K562 (cell line): ENCODE results near the gene PCBP3. TPM values are rescaled to one million over a fixed set of nuclear protein-coding genes. Genes with fewer than 3 reads are reported as not detected.

Source experiments
- ATAC-seq: fragments of 200-7000 bp; cut with Tn5 transposase; 3 replicates; pipeline ENCODE4 v1.9.1; 2020; ENCODE audit warnings: moderate library complexity
- BruUV-seq: library from RNA; stranded (reverse); fragments of 400-500 nt; replicated peaks from 2 replicates; lab custom pipeline; 2021; lab: Mats Ljungman, UMichigan
- CTCF ChIA-PET: fragments of 300-600 bp; formaldehyde crosslinking; extraction: SDS; loops from one replicate; lab custom pipeline; 2021; ENCODE audit warnings: low intra/inter-chr PET ratio; lab: Yijun Ruan, JAX
- POLR2A ChIA-PET: fragments of 300-600, 350-650 bp; sonication (Branson Sonifier 250); formaldehyde crosslinking; extraction: SDS; loops from one replicate; lab custom pipeline; 2021; ENCODE audit warnings: antibody characterized with exemption, inconsistent platforms; lab: Yijun Ruan, JAX
- DNase-seq, 4 experiments: peaks; one replicate each; pipeline versions ENCODE4 v3.0.0 to v3.0.0-alpha.2; 2011 to 2018; ENCODE audit warnings: low spot score in 3 of 4, mixed read lengths in 3 of 4; ENCODE audit errors: extremely low read depth in 1 of 4
- FAIRE-seq: peaks from 2 replicates; lab custom pipeline; 2011; peaks lifted over from hg19 to GRCh38; lab: Jason Lieb, UNC
- H2AFZ ChIP-seq: 2 replicates; pipeline ENCODE4 v1.6.0; 2011; ENCODE audit warnings: low read depth, low read length, control low read depth, inconsistent platforms
- H3K27ac ChIP-seq: fragments of 200-600 bp; 3 replicates; pipeline ENCODE4 v1.8.0; 2011; ENCODE audit warnings: low read depth, mild to moderate bottlenecking, control low read depth, inconsistent platforms, low read length, moderate library complexity, mixed read lengths; ENCODE audit errors: extremely low read depth
- H3K27me3 ChIP-seq, 2 experiments: fragments of 300-600 bp in 1 of 2; 2 replicates in 1 of 2; 3 replicates in 1 of 2; pipeline versions ENCODE4 v1.6.0 to v1.8.0; 2011; ENCODE audit warnings: inconsistent platforms in 2 of 2, low read length in 2 of 2, mild to moderate bottlenecking in 1 of 2, mixed read lengths in 1 of 2, moderate library complexity in 1 of 2; ENCODE audit not compliant: control insufficient read depth in 2 of 2, insufficient read depth in 2 of 2
- H3K36me3 ChIP-seq: fragments of 300-600 bp; 3 replicates; pipeline ENCODE4 v1.8.0; 2011; ENCODE audit warnings: mild to moderate bottlenecking, low read length, inconsistent platforms; ENCODE audit not compliant: control insufficient read depth, insufficient read depth
- H3K4me1 ChIP-seq, 2 experiments: fragments of 200-600 bp in 1 of 2; replicated peaks in 1 of 2; 2 replicates in 1 of 2; 3 replicates in 1 of 2; pipeline versions ENCODE4 v1.5.1 to v1.8.0; 2011; ENCODE audit warnings: inconsistent platforms in 2 of 2, low read length in 2 of 2, mild to moderate bottlenecking in 1 of 2, mixed read lengths in 1 of 2, moderate library complexity in 1 of 2; ENCODE audit not compliant: control insufficient read depth in 2 of 2, insufficient read depth in 2 of 2
- H3K4me2 ChIP-seq: 2 replicates; pipeline ENCODE4 v1.6.1; 2011; ENCODE audit warnings: low read length, control low read depth, inconsistent platforms, mixed read lengths; ENCODE audit not compliant: insufficient read depth
- H3K4me3 ChIP-seq: fragments of 200-600 bp; sonication (generic), shearing (Covaris generic); 2 replicates; pipeline ENCODE4 v1.5.1; 2016; ENCODE audit warnings: control low read depth, inconsistent platforms
- H3K79me2 ChIP-seq: fragments of 200-600 bp; 3 replicates; pipeline ENCODE4 v1.8.0; 2011; ENCODE audit warnings: low read length, inconsistent platforms; ENCODE audit not compliant: control insufficient read depth, insufficient read depth
- H3K9ac ChIP-seq, 2 experiments: 2 replicates each; pipeline versions ENCODE4 v1.6.0 to v1.6.1; 2011; ENCODE audit warnings: low read depth in 2 of 2, low read length in 2 of 2, control low read depth in 1 of 2, inconsistent platforms in 1 of 2, mild to moderate bottlenecking in 1 of 2, mixed read lengths in 1 of 2; ENCODE audit not compliant: insufficient read depth in 1 of 2
- H3K9me1 ChIP-seq: one replicate; pipeline ENCODE4 v1.6.0; 2011; ENCODE audit warnings: inconsistent platforms, mild to moderate bottlenecking, low read length, moderate library complexity; ENCODE audit not compliant: control insufficient read depth, insufficient read depth
- H3K9me3 ChIP-seq: replicated peaks from 2 replicates; pipeline ENCODE4 v1.5.1; 2011; ENCODE audit warnings: low read depth, low read length, inconsistent platforms; ENCODE audit not compliant: control insufficient read depth, insufficient read depth
- H4K20me1 ChIP-seq: replicated peaks from 2 replicates; pipeline ENCODE4 v1.6.1; 2011; ENCODE audit warnings: low read length, inconsistent platforms, mixed read lengths; ENCODE audit not compliant: control insufficient read depth, insufficient read depth
- DDX20 ChIP-seq: fragments of 450-650 bp; IDR thresholded peaks from 2 replicates; pipeline ENCODE4 v1.6.1; 2016; ENCODE audit warnings: missing genetic modification characterization, low read depth, mild to moderate bottlenecking, missing compliant biosample characterization, moderate library complexity
- MED1 ChIP-seq: sonication (generic); formaldehyde crosslinking; IDR thresholded peaks from 2 replicates; pipeline ENCODE4 v1.8.1; 2023; ENCODE audit warnings: missing genetic modification reagents, borderline replicate concordance
- ZBTB8A ChIP-seq: fragments of 450-650 bp; IDR thresholded peaks from 2 replicates; pipeline ENCODE4 v1.6.1; 2018; ENCODE audit warnings: mild to moderate bottlenecking, moderate library complexity; ENCODE audit not compliant: partially characterized antibody
- ZNF146 ChIP-seq: IDR thresholded peaks from one replicate; pipeline ENCODE4 v1.6.1; 2018; ENCODE audit warnings: missing compliant biosample characterization; ENCODE audit not compliant: unreplicated experiment
- WGBS: fragments of 100-300 bp; shearing (Covaris generic); methylation state at CpG from one replicate; pipeline ENCODE4 v1.1.6; 2016; ENCODE audit warnings: low coverage, mixed read lengths; ENCODE audit not compliant: insufficient coverage; ENCODE audit errors: missing lambda C conversion rate; 5-methylcytosine and 5-hydroxymethylcytosine counted together
- in situ Hi-C: fragments of 300-500 bp; cut with MboI; formaldehyde crosslinking; loops from 4 replicates; pipeline ENCODE4 v1.15.0; 2018; ENCODE audit warnings: inconsistent platforms, mixed read lengths
- intact Hi-C: fragments of 100-400 bp; cut with micrococcal nuclease; formaldehyde crosslinking; loops from 2 replicates; pipeline ENCODE4 v1.14.2; 2022
- polyA plus RNA-seq, 8 experiments: library from polyadenylated mRNA; depleted of rRNA in 4 of 8; stranded (reverse) in 5 of 8; unstranded in 3 of 8; fragments of >200 nt; fragmentation: Nextera tagmentation in 2 of 8; fragmentation: Illumina TruSeq in 1 of 8; extraction: Ambion mirVana in 2 of 8; extraction: Trizol in 1 of 8; gene quantifications; 2 replicates each; pipeline versions ENCODE4 v1.2.1 to v1.2.3, GENCODE V29; 2011 to 2014; ENCODE audit warnings: inconsistent platforms in 1 of 8, missing spikeins in 1 of 8
- total RNA-seq, 7 experiments: library from RNA; depleted of rRNA in 6 of 7; stranded (reverse); fragments of >200 nt in 6 of 7; fragmentation: Illumina TruSeq in 2 of 7; extraction: Trizol in 2 of 7; gene quantifications; 2 replicates each; pipeline versions ENCODE4 v1.2.1 to v1.2.3, GENCODE V29; 2011 to 2021; ENCODE audit warnings: low replicate concordance in 1 of 7
- TF ChIP-seq, protein P1 (sequence below): sonication (generic); formaldehyde crosslinking; IDR thresholded peaks from 2 replicates; pipeline ENCODE4 v1.8.1; 2023; ENCODE audit warnings: mild to moderate bottlenecking, missing genetic modification reagents
- TF ChIP-seq, protein P2 (sequence below): fragments of 450-650 bp; IDR thresholded peaks from 2 replicates; pipeline ENCODE4 v1.6.1; 2017; ENCODE audit warnings: antibody characterized with exemption, mild to moderate bottlenecking
- TF ChIP-seq, protein P3 (sequence below): fragments of 450-650 bp; formaldehyde crosslinking; IDR thresholded peaks from 2 replicates; pipeline ENCODE4 v1.4.0; 2022; ENCODE audit warnings: missing genetic modification characterization
- TF ChIP-seq, protein P4 (sequence below): sonication (generic); formaldehyde crosslinking; IDR thresholded peaks from 2 replicates; pipeline ENCODE4 v1.8.0; 2022; ENCODE audit warnings: missing genetic modification reagents, mild to moderate bottlenecking, borderline replicate concordance
- TF ChIP-seq, protein P5 (sequence below): fragments of 450-650 bp; IDR thresholded peaks from 2 replicates; pipeline ENCODE4 v1.6.1; 2016; ENCODE audit warnings: borderline replicate concordance

Gene PCBP3
- total and polyA plus RNA-seq, 9 of the 15 experiments (the other 6 are each of a cell fraction or from before 2014, with no cell fraction given), result 0.18 TPM; not detected in 8

- TF ChIP-seq, protein P1, sequence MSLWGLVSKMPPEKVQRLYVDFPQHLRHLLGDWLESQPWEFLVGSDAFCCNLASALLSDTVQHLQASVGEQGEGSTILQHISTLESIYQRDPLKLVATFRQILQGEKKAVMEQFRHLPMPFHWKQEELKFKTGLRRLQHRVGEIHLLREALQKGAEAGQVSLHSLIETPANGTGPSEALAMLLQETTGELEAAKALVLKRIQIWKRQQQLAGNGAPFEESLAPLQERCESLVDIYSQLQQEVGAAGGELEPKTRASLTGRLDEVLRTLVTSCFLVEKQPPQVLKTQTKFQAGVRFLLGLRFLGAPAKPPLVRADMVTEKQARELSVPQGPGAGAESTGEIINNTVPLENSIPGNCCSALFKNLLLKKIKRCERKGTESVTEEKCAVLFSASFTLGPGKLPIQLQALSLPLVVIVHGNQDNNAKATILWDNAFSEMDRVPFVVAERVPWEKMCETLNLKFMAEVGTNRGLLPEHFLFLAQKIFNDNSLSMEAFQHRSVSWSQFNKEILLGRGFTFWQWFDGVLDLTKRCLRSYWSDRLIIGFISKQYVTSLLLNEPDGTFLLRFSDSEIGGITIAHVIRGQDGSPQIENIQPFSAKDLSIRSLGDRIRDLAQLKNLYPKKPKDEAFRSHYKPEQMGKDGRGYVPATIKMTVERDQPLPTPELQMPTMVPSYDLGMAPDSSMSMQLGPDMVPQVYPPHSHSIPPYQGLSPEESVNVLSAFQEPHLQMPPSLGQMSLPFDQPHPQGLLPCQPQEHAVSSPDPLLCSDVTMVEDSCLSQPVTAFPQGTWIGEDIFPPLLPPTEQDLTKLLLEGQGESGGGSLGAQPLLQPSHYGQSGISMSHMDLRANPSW (CRISPR knock-in tag), result no peak
- TF ChIP-seq ZNF146 (CRISPR knock-in tag), result no peak
- TF ChIP-seq, protein P2, sequence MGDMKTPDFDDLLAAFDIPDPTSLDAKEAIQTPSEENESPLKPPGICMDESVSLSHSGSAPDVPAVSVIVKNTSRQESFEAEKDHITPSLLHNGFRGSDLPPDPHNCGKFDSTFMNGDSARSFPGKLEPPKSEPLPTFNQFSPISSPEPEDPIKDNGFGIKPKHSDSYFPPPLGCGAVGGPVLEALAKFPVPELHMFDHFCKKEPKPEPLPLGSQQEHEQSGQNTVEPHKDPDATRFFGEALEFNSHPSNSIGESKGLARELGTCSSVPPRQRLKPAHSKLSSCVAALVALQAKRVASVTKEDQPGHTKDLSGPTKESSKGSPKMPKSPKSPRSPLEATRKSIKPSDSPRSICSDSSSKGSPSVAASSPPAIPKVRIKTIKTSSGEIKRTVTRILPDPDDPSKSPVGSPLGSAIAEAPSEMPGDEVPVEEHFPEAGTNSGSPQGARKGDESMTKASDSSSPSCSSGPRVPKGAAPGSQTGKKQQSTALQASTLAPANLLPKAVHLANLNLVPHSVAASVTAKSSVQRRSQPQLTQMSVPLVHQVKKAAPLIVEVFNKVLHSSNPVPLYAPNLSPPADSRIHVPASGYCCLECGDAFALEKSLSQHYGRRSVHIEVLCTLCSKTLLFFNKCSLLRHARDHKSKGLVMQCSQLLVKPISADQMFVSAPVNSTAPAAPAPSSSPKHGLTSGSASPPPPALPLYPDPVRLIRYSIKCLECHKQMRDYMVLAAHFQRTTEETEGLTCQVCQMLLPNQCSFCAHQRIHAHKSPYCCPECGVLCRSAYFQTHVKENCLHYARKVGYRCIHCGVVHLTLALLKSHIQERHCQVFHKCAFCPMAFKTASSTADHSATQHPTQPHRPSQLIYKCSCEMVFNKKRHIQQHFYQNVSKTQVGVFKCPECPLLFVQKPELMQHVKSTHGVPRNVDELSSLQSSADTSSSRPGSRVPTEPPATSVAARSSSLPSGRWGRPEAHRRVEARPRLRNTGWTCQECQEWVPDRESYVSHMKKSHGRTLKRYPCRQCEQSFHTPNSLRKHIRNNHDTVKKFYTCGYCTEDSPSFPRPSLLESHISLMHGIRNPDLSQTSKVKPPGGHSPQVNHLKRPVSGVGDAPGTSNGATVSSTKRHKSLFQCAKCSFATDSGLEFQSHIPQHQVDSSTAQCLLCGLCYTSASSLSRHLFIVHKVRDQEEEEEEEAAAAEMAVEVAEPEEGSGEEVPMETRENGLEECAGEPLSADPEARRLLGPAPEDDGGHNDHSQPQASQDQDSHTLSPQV, result no peak
Measured at GRCh38 chr21:45867671-45868081, 224.2 kb downstream of the PCBP3 start (continued).

DNA sequence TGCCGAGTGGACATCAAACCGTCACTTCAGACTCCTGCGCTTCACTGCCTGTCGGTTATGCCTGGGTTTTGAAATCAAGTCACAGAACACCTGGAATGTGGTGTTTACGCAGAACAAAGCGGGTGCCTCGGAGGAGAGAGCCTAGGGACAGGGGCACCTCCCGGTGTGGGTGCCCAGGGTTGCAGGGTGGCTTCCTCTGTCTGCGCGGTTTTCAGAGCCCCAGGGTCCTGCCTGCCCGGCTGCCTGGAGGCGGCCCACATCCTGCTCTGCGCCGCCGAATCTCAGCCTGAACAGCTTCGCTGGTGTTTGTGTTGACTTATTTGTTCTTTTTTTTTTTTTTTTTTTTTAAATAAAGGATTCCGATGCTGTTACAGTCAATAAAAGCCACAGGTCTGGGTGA is 224.6 kb downstream of the PCBP3 start:
- no peaks in the 10 kb centered on the region for H3K9me1 ChIP-seq
- H3K27me3 ChIP-seq, result peaks cover 63 to 89% of the 10 kb centered on the region in 2 experiments
- no peaks in the 10 kb centered on the region for H3K36me3 ChIP-seq
- H3K4me3 ChIP-seq, result no peak overlapping the region
- no peak overlapping the region for H3K4me2 ChIP-seq
- POLR2A ChIA-PET, result no interaction called here
- FAIRE-seq (no peak), DNase-seq (no peak), ATAC-seq (no peak)
- H2AFZ ChIP-seq, result no peak overlapping the region
- H3K27ac ChIP-seq, result no peak overlapping the region
- no peak overlapping the region for H3K9ac ChIP-seq
- H4K20me1 ChIP-seq, result peaks cover 23% of the 10 kb centered on the region
- CTCF ChIA-PET, result no interaction called here
- intact Hi-C loops, result no loop called here
- in situ Hi-C loops, result no loop called here
- no peaks in the 10 kb centered on the region for H3K79me2 ChIP-seq
- peaks cover 0 to 8% of the 10 kb centered on the region in 2 experiments; a peak in 1 of 5 replicates for H3K4me1 ChIP-seq
- no TSS peak for BruUV-seq
- WGBS, result 0% methylated on average over 16 of the region's 17 CpGs
- no peaks in the 10 kb centered on the region for H3K9me3 ChIP-seq
- TF ChIP-seq ZBTB8A, result no peak
- TF ChIP-seq DDX20 (tag), result no peak
- TF ChIP-seq, protein P3, sequence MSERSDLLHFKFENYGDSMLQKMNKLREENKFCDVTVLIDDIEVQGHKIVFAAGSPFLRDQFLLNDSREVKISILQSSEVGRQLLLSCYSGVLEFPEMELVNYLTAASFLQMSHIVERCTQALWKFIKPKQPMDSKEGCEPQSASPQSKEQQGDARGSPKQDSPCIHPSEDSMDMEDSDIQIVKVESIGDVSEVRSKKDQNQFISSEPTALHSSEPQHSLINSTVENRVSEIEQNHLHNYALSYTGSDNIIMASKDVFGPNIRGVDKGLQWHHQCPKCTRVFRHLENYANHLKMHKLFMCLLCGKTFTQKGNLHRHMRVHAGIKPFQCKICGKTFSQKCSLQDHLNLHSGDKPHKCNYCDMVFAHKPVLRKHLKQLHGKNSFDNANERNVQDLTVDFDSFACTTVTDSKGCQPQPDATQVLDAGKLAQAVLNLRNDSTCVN (CRISPR knock-in tag), result no peak
- TF ChIP-seq, protein P4, sequence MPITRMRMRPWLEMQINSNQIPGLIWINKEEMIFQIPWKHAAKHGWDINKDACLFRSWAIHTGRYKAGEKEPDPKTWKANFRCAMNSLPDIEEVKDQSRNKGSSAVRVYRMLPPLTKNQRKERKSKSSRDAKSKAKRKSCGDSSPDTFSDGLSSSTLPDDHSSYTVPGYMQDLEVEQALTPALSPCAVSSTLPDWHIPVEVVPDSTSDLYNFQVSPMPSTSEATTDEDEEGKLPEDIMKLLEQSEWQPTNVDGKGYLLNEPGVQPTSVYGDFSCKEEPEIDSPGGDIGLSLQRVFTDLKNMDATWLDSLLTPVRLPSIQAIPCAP, result no peak
- TF ChIP-seq, protein P5, sequence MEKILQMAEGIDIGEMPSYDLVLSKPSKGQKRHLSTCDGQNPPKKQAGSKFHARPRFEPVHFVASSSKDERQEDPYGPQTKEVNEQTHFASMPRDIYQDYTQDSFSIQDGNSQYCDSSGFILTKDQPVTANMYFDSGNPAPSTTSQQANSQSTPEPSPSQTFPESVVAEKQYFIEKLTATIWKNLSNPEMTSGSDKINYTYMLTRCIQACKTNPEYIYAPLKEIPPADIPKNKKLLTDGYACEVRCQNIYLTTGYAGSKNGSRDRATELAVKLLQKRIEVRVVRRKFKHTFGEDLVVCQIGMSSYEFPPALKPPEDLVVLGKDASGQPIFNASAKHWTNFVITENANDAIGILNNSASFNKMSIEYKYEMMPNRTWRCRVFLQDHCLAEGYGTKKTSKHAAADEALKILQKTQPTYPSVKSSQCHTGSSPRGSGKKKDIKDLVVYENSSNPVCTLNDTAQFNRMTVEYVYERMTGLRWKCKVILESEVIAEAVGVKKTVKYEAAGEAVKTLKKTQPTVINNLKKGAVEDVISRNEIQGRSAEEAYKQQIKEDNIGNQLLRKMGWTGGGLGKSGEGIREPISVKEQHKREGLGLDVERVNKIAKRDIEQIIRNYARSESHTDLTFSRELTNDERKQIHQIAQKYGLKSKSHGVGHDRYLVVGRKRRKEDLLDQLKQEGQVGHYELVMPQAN, result no peak
- no peak for TF ChIP-seq MED1 (CRISPR knock-in tag)
